HepG2 (cell line): Measurements from ENCODE around the gene RAB32. TPM values are rescaled to one million over a fixed set of nuclear protein-coding genes. Genes with fewer than 3 reads are reported as not detected.

ENCODE experiments used
- AFF4 ChIP-seq: sonication (generic); formaldehyde crosslinking; IDR thresholded peaks from 2 replicates; pipeline ENCODE4 v1.4.0; 2020; ENCODE audit warnings: missing genetic modification reagents
- ARNT2 ChIP-seq: sonication (generic); formaldehyde crosslinking; IDR thresholded peaks from 2 replicates; pipeline ENCODE4 v1.8.0; 2022; ENCODE audit warnings: mild to moderate bottlenecking, low read depth, missing genetic modification reagents, moderate library complexity
- CBFB ChIP-seq: sonication (generic); formaldehyde crosslinking; IDR thresholded peaks from 2 replicates; pipeline ENCODE4 v1.4.0; 2020; ENCODE audit warnings: missing genetic modification reagents
- FOXJ3 ChIP-seq: sonication (generic); formaldehyde crosslinking; IDR thresholded peaks from 2 replicates; pipeline ENCODE4 v1.4.0; 2020; ENCODE audit warnings: missing genetic modification reagents, mild to moderate bottlenecking, borderline replicate concordance
- KAT7 ChIP-seq: IDR thresholded peaks from 2 replicates; pipeline ENCODE4 v1.6.1; 2018; ENCODE audit warnings: borderline replicate concordance, missing compliant biosample characterization
- MTF2 ChIP-seq: sonication (generic); formaldehyde crosslinking; IDR thresholded peaks from 2 replicates; pipeline ENCODE4 v1.5.0; 2020; ENCODE audit warnings: missing genetic modification reagents, borderline replicate concordance
- SALL2 ChIP-seq: sonication (generic); formaldehyde crosslinking; IDR thresholded peaks from 2 replicates; pipeline ENCODE4 v1.8.1; 2023; ENCODE audit warnings: mild to moderate bottlenecking, missing genetic modification reagents, inconsistent platforms
- SIX1 ChIP-seq: sonication (generic); formaldehyde crosslinking; IDR thresholded peaks from 2 replicates; pipeline ENCODE4 v1.4.0; 2020; ENCODE audit warnings: missing genetic modification reagents, borderline replicate concordance
- THAP9 ChIP-seq: sonication (generic); formaldehyde crosslinking; IDR thresholded peaks from 2 replicates; pipeline ENCODE4; 2020; ENCODE audit warnings: missing genetic modification reagents, mild to moderate bottlenecking, borderline replicate concordance
- ZBED4 ChIP-seq: sonication (generic); formaldehyde crosslinking; IDR thresholded peaks from 2 replicates; pipeline ENCODE4 v1.4.0; 2020; ENCODE audit warnings: missing genetic modification reagents, borderline replicate concordance
- ZNF274 ChIP-seq: sonication (generic); formaldehyde crosslinking; IDR thresholded peaks from 2 replicates; pipeline ENCODE4 v1.5.1; 2020; ENCODE audit warnings: mild to moderate bottlenecking, missing genetic modification reagents
- ZNF335 ChIP-seq: sonication (generic); formaldehyde crosslinking; IDR thresholded peaks from 2 replicates; pipeline ENCODE4 v1.4.0; 2020; ENCODE audit warnings: missing genetic modification reagents
- ZNF512B ChIP-seq: sonication (generic); formaldehyde crosslinking; IDR thresholded peaks from 2 replicates; pipeline ENCODE4 v1.5.1; 2020; ENCODE audit warnings: missing genetic modification reagents, mild to moderate bottlenecking, borderline replicate concordance
- ZNF546 ChIP-seq: sonication (generic); formaldehyde crosslinking; conservative IDR thresholded peaks from 2 replicates; pipeline ENCODE4 v1.8.1; 2023; ENCODE audit warnings: mild to moderate bottlenecking, missing genetic modification reagents
- ZSCAN9 ChIP-seq: IDR thresholded peaks from 2 replicates; pipeline ENCODE4 v1.6.1; 2016; ENCODE audit warnings: borderline replicate concordance
- polyA plus RNA-seq, 8 experiments: library from polyadenylated mRNA; depleted of rRNA in 3 of 8; stranded (reverse) in 7 of 8; unstranded in 1 of 8; fragments of >200 nt; fragmentation: Illumina TruSeq in 4 of 8; extraction: Trizol in 4 of 8; gene quantifications; 2 replicates each; pipeline versions ENCODE4 v1.2.1 to v1.2.3, GENCODE V29; 2011 to 2016; ENCODE audit warnings: low read depth in 4 of 8, missing spikeins in 1 of 8, mixed read lengths in 1 of 8; ENCODE audit not compliant: insufficient read depth in 1 of 8
- total RNA-seq, 5 experiments: library from RNA; depleted of rRNA; stranded (reverse); fragments of >200 nt; fragmentation: Illumina TruSeq; extraction: Trizol; gene quantifications; 2 replicates each; pipeline ENCODE4 v1.2.3, GENCODE V29; 2016; ENCODE audit warnings: low read depth in 1 of 5

The RAB32 gene
- total and polyA plus RNA-seq, 2 of the 13 experiments (the other 11 are each of a cell fraction or from before 2014, with no cell fraction given), result 43.7 to 93.9 TPM

- TF ChIP-seq ARNT2 (CRISPR knock-in tag) (no peak), ZNF512B (peak; percentile 82; the same call in 1 of the 2 replicates), AFF4 (CRISPR knock-in tag) (no peak), ZNF546 (no peak), SIX1 (CRISPR knock-in tag) (no peak), FOXJ3 (CRISPR knock-in tag) (0 out of 2 replicates have a peak, but pooled peaks have one; percentile 22), MTF2 (CRISPR knock-in tag) (no peak), CBFB (CRISPR knock-in tag) (no peak), ZNF274 (CRISPR knock-in tag) (0 out of 2 replicates have a peak, but pooled peaks have one; percentile 20), SALL2 (CRISPR knock-in tag) (no peak), ZNF335 (CRISPR knock-in tag) (peak; percentile 82; the same call in 1 of the 2 replicates), ZBED4 (CRISPR knock-in tag) (no peak), ZSCAN9 (0 out of 2 replicates have a peak, but pooled peaks have one; percentile 37), KAT7 (no peak), THAP9 (CRISPR knock-in tag) (no peak)
Measured at GRCh38 chr6:146543940-146544615, 445 bp downstream of the RAB32 start (continued).
